HCT116 (cell line): ENCODE data around the gene CFAP161.

Source experiments
- CTCF ChIP-seq, 3 experiments: fragments of 200-600 bp in 1 of 3; sonication (generic) in 1 of 3; IDR thresholded peaks in 2 of 3; conservative IDR thresholded peaks in 1 of 3; 2 replicates each; pipeline ENCODE4 v1.5.1; 2012 to 2017; ENCODE audit warnings: low read depth in 2 of 3, low read length in 2 of 3, antibody characterized with exemption in 1 of 3, borderline replicate concordance in 1 of 3, control low read depth in 1 of 3, mild to moderate bottlenecking in 1 of 3, mixed read lengths in 1 of 3, mixed run types in 1 of 3, moderate library complexity in 1 of 3; ENCODE audit not compliant: insufficient read depth in 1 of 3
- ELF1 ChIP-seq: IDR thresholded peaks from 2 replicates; pipeline ENCODE4 v1.6.1; 2012; ENCODE audit warnings: low read depth, borderline replicate concordance
- EZH2 ChIP-seq: fragments of 200-600 bp; sonication (generic); IDR thresholded peaks from 2 replicates; pipeline ENCODE4 v1.6.1; 2017; ENCODE audit warnings: antibody characterized with exemption, mixed run types
- POLR2A ChIP-seq: IDR thresholded peaks from 2 replicates; pipeline ENCODE4 v1.7.0; 2011; ENCODE audit warnings: borderline replicate concordance; ENCODE audit not compliant: insufficient read depth, insufficient read length; ENCODE audit errors: extremely low read depth
- TF ChIP-seq, protein P1 (sequence below): IDR thresholded peaks from 2 replicates; pipeline ENCODE4 v1.6.1; 2012

DNA sequence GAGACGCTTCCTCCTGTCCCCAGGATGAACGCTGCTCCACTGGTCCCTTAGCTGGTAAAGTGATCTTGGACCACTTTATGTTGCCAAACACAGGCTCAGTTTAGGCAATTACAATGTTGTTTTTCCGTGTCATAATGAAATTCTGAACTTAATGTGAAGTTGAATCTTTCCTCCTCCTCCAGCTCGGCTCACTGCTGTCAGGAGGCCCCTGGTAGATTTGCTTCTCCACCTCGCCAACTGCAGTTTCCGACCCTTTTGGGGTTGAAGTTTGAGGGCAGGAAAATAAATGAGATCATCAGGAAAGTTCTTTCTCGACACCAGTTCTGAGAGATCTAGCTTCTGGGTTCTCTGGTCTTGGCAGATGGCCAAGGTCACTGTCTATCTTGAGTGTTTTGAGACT lies 27.8 kb downstream of the CFAP161 start:
- TF ChIP-seq POLR2A, result no peak
- no peak for TF ChIP-seq EZH2
- TF ChIP-seq, protein P1, sequence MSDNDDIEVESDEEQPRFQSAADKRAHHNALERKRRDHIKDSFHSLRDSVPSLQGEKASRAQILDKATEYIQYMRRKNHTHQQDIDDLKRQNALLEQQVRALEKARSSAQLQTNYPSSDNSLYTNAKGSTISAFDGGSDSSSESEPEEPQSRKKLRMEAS, result no peak
- TF ChIP-seq ELF1, result no peak
- no peak for TF ChIP-seq CTCF (IDR thresholded peaks at IDR 0.05 in 2 of 3, conservative IDR thresholded peaks at IDR 0.05 in 1 of 3; ENCODE audit: borderline replicate concordance in 1 of 3, insufficient read depth in 1 of 3, low read depth in 2 of 3, low read length in 2 of 3)
